ENCODE measurements around the gene OR4F15. TPM values are rescaled to one million over a fixed set of nuclear protein-coding genes. Genes with fewer than 3 reads are reported as not detected.

The OR4F15 gene
- total and polyA plus RNA-seq, 2 experiments from 2014 or later: not detected

DNA sequence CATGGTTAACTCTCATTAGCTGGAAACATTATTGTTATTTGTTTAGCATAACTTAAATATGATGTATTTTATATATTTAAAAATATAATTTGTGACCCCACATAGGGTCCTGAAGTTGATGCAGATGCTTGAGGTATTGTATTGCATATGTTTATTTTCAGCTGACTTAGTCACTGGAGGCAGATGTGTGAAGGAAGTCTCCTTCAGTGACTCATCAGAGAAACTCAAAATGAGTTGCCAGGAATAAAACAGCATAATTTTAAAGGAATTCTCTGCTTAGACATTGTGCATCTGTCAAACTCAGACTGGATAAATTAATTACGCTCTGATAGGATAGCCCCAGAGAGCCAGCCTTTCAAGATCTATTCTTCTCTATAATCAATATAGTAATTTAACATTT is 16.5 kb upstream of the OR4F15 start:
- Histone ChIP-seq H3K36me3 (no peaks in the 10 kb centered on the region), H3K4me1 (ENCODE audit: low read depth) (no peaks in the 10 kb centered on the region), H3K27me3 (no peaks in the 10 kb centered on the region), H3K27ac (no peak overlapping the region), H3K4me3 (no peak overlapping the region), H3K9me3 (ENCODE audit: low read depth) (no peaks in the 10 kb centered on the region)
- peak in 1 of 2 donors; percentile 10 for DNase-seq (ENCODE audit: low read depth in 1 of 2, low spot score in 1 of 2)
- TF ChIP-seq CTCF (IDR thresholded peaks at IDR 0.05; ENCODE audit: low read depth, low read length): no peak

GRCh38 chr15:101799665-101800064 is 12.3 kb upstream of the OR4F15 start:
- TF ChIP-seq CTCF (IDR thresholded peaks at IDR 0.05; ENCODE audit: low read depth, low read length): no peak
- Histone ChIP-seq H3K27me3 (no peaks in the 10 kb centered on the region), H3K4me1 (ENCODE audit: low read depth) (no peaks in the 10 kb centered on the region), H3K27ac (no peak overlapping the region), H3K4me3 (no peak overlapping the region), H3K36me3 (no peaks in the 10 kb centered on the region), H3K9me3 (ENCODE audit: low read depth) (no peaks in the 10 kb centered on the region)
- no peak for DNase-seq (ENCODE audit: low read depth in 1 of 2, low spot score in 1 of 2)

DNA sequence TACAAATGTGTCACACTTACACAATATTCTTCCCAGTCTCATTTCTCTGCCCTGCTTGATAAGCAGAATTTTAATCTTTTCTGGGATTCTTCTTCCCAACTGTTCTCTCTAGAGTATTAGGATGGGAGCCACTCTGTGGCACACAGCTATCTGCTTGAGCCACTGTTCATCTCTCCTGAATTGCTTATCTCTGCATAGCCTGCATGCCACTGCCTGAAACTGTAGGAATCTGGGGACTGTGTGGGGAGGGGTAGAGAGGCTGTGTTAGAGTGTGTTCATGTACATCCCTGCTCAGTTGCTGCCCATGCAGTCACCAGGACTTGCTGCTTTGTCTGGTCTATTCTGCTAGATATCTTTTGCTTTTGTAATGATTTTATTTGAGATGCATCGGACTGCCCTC is 11.0 kb upstream of the OR4F15 start:
- Histone ChIP-seq H3K4me1 (ENCODE audit: low read depth) (no peaks in the 10 kb centered on the region), H3K9me3 (ENCODE audit: low read depth) (no peaks in the 10 kb centered on the region), H3K4me3 (no peak overlapping the region), H3K36me3 (no peaks in the 10 kb centered on the region), H3K27ac (no peak overlapping the region), H3K27me3 (no peaks in the 10 kb centered on the region)
- no peak for TF ChIP-seq CTCF (IDR thresholded peaks at IDR 0.05; ENCODE audit: low read depth, low read length)
- DNase-seq (ENCODE audit: low read depth in 1 of 2, low spot score in 1 of 2): peak in 1 of 2 donors; percentile 6

GRCh38 chr15:101803209-101803608 is 8.8 kb upstream of the OR4F15 start, which contains the start of gene OR4F6:
Gene OR4F6 (plus strand): TSS chr15:101803509. CDS start chr15:101805720, 2,211 bp downstream.
- DNase-seq (ENCODE audit: low read depth in 1 of 2, low spot score in 1 of 2): no peak
- H3K9me3 ChIP-seq (ENCODE audit: low read depth): no peaks in the 10 kb centered on the region
- no peaks in the 10 kb centered on the region for H3K36me3 ChIP-seq
- TF ChIP-seq CTCF (IDR thresholded peaks at IDR 0.05; ENCODE audit: low read depth, low read length): no peak
- no peak within 1 kb of the TSS for H3K4me3 ChIP-seq
- H3K27ac ChIP-seq: no peak within 1 kb of the TSS
- H3K27me3 ChIP-seq: no peaks in the 10 kb centered on the region
- no peaks in the 10 kb centered on the region for H3K4me1 ChIP-seq (ENCODE audit: low read depth)

DNA sequence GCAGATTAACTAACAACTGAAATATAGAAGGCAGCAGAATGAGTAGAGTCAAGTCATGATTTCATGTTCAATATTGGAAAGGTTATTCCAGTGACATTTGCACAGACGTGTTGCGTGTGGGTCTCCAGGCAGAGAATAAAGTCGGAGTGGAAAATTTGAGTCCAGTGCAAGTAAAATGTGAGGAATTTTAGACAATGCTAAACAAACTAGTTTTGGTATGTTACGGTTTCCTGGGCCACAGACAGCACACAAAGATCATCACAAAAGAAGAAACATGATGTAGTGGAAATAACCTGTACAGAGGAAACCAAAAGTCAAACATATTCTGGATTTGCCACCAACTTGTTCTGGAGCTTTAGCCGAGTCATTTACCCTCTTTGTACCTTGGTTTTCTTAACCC is 8.3 kb upstream of the OR4F15 start:
- H3K27me3 ChIP-seq: no peaks in the 10 kb centered on the region
- DNase-seq (ENCODE audit: low read depth in 1 of 2, low spot score in 1 of 2): no peak
- no peak for TF ChIP-seq CTCF (IDR thresholded peaks at IDR 0.05; ENCODE audit: low read depth, low read length)
- H3K9me3 ChIP-seq (ENCODE audit: low read depth): no peaks in the 10 kb centered on the region
- H3K4me1 ChIP-seq (ENCODE audit: low read depth): no peaks in the 10 kb centered on the region
- H3K27ac ChIP-seq: no peak overlapping the region
- no peak overlapping the region for H3K4me3 ChIP-seq
- no peaks in the 10 kb centered on the region for H3K36me3 ChIP-seq

GRCh38 chr15:101804375-101804774 is 7.6 kb upstream of the OR4F15 start:
- Histone ChIP-seq H3K27me3 (no peaks in the 10 kb centered on the region), H3K9me3 (ENCODE audit: low read depth) (no peaks in the 10 kb centered on the region), H3K36me3 (no peaks in the 10 kb centered on the region), H3K27ac (no peak overlapping the region), H3K4me1 (ENCODE audit: low read depth) (no peaks in the 10 kb centered on the region), H3K4me3 (no peak overlapping the region)
- no peak for DNase-seq (ENCODE audit: low read depth in 1 of 2, low spot score in 1 of 2)
- TF ChIP-seq CTCF (IDR thresholded peaks at IDR 0.05; ENCODE audit: low read depth, low read length): no peak
